ENCODE results near the gene RXFP4. TPM values are rescaled to one million over a fixed set of nuclear protein-coding genes. Genes with fewer than 3 reads are reported as not detected.

RXFP4 gene
- total RNA-seq, 1 donor from 2014 or later: not detected

DNA sequence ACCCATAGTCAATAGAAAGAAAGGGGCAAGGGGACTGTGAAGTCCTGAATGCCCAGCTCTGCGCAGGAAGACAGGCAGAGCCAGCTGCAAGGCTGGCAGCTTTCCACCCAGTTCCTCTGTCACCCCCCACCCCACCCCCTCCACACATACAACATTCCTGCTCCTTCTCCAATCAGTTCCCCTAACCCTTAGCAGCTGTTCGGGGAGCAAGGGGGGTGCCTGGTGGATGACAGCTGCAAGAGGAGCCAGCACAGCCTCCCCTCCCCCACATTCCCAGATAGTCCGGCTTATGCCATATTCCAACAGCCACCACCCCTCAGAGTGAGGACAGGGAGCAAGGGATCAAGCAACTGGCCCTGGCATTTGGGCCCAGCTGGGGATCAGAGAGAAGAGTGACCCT is 27.2 kb downstream of the RXFP4 start:
- peak overlapping the region; percentile 23 for H3K4me3 Mint-ChIP-seq (ENCODE audit: unreplicated experiment)
- Histone ChIP-seq H3K79me2 (ENCODE audit: insufficient read depth, low read length) (peaks cover 88% of the 10 kb centered on the region), H3K36me3 (ENCODE audit: insufficient read depth, low read length) (peaks cover 49% of the 10 kb centered on the region), H2AFZ (ENCODE audit: low read depth, low read length) (no peak overlapping the region), H3K4me2 (ENCODE audit: low read length) (peak overlapping the region; percentile 39), H4K20me1 (ENCODE audit: insufficient read depth, low read length) (peaks cover 89% of the 10 kb centered on the region), H3K9ac (ENCODE audit: low read length) (peak overlapping the region; percentile 38), H3K27me3 (ENCODE audit: insufficient read depth, low read length) (no peaks in the 10 kb centered on the region), H3K4me3 (ENCODE audit: insufficient read depth, low read depth, low read length) (no peak overlapping the region), H3K9me3 (ENCODE audit: insufficient read depth, low read depth, low read length) (no peaks in the 10 kb centered on the region), H3K27ac (ENCODE audit: low read depth, low read length) (peak overlapping the region; percentile 14), H3K4me1 (ENCODE audit: insufficient read depth, low read length) (peaks cover 46% of the 10 kb centered on the region)
- no peaks in the 10 kb centered on the region for H3K27me3 Mint-ChIP-seq (ENCODE audit: low read depth, unreplicated experiment)
- no peaks in the 10 kb centered on the region for H3K9me3 Mint-ChIP-seq (ENCODE audit: unreplicated experiment)
- TF ChIP-seq EZH2 (IDR thresholded peaks at IDR 0.05; ENCODE audit: insufficient read depth, low read length) (no peak), CTCF (IDR thresholded peaks at IDR 0.05; ENCODE audit: insufficient read depth, low read depth, low read length) (no peak)
- no peak overlapping the region for H3K27ac Mint-ChIP-seq (ENCODE audit: unreplicated experiment)
- FAIRE-seq: no peak
- H3K4me1 Mint-ChIP-seq (ENCODE audit: low read depth, unreplicated experiment): peaks cover 42% of the 10 kb centered on the region
- peaks cover 28% of the 10 kb centered on the region for H3K36me3 Mint-ChIP-seq (ENCODE audit: low read depth, unreplicated experiment)
- no peak for DNase-seq (ENCODE audit: low read depth)

GRCh38 chr1:155969377-155969791 is 27.9 kb downstream of the RXFP4 start:
- peaks cover 47% of the 10 kb centered on the region for H3K4me1 Mint-ChIP-seq (ENCODE audit: low read depth, unreplicated experiment)
- no peak overlapping the region for H2AFZ ChIP-seq (ENCODE audit: low read depth, low read length)
- no peaks in the 10 kb centered on the region for H3K27me3 Mint-ChIP-seq (ENCODE audit: low read depth, unreplicated experiment)
- no peaks in the 10 kb centered on the region for H3K27me3 ChIP-seq (ENCODE audit: insufficient read depth, low read length)
- H3K4me1 ChIP-seq (ENCODE audit: insufficient read depth, low read length): peaks cover 50% of the 10 kb centered on the region
- H3K4me3 Mint-ChIP-seq (ENCODE audit: unreplicated experiment): no peak overlapping the region
- H3K9me3 ChIP-seq (ENCODE audit: insufficient read depth, low read depth, low read length): no peaks in the 10 kb centered on the region
- TF ChIP-seq CTCF (IDR thresholded peaks at IDR 0.05; ENCODE audit: insufficient read depth, low read depth, low read length) (no peak), EZH2 (IDR thresholded peaks at IDR 0.05; ENCODE audit: insufficient read depth, low read length) (no peak)
- FAIRE-seq: no peak
- no peaks in the 10 kb centered on the region for H3K9me3 Mint-ChIP-seq (ENCODE audit: unreplicated experiment)
- peak overlapping the region; percentile 49 for H3K27ac ChIP-seq (ENCODE audit: low read depth, low read length)
- H3K4me3 ChIP-seq (ENCODE audit: insufficient read depth, low read depth, low read length): no peak overlapping the region
- H3K79me2 ChIP-seq (ENCODE audit: insufficient read depth, low read length): peaks cover 95% of the 10 kb centered on the region
- H3K36me3 Mint-ChIP-seq (ENCODE audit: low read depth, unreplicated experiment): peaks cover 25% of the 10 kb centered on the region
- DNase-seq (ENCODE audit: low read depth): no peak
- peak overlapping the region; percentile 60 for H3K9ac ChIP-seq (ENCODE audit: low read length)
- H4K20me1 ChIP-seq (ENCODE audit: insufficient read depth, low read length): peaks cover 93% of the 10 kb centered on the region
- peak overlapping the region; percentile 66 for H3K27ac Mint-ChIP-seq (ENCODE audit: unreplicated experiment)
- H3K36me3 ChIP-seq (ENCODE audit: insufficient read depth, low read length): peaks cover 46% of the 10 kb centered on the region
- H3K4me2 ChIP-seq (ENCODE audit: low read length): peak overlapping the region; percentile 73

DNA sequence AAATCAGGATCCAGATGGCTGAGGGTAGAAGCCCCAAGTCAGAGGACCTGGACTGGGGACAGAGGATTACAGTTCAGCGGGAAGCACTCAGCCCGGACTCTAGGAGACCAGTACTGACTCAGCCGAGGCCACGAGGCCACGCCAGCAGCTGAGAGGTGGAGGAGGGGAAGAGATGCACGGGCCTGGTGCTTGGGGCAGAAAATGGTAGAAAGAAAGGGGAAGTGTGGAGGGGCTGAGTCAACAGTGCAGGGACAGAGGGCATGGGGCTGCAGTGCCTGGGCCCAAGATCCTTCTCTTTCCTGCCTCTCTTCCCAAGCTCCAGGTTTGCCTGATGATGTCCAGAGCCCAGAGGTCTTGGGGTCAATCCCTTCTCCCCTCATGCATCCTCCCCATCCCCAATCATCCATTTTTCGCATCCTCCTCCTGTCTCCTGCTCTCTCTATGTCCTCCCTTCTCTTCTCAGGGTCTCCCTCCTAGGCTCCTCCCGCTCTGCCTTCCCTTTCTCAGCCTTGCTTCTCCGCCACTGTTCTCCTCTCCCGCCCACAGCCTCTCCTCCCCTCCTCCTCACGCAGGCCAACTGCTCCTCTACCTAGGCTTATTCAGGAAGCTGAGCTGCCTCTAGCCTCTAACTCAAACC is 29.2 kb downstream of the RXFP4 start:
- H3K9me3 ChIP-seq (ENCODE audit: insufficient read depth, low read depth, low read length): no peaks in the 10 kb centered on the region
- Mint-ChIP-seq H3K27ac (ENCODE audit: unreplicated experiment) (peak overlapping the region; percentile 87), H3K36me3 (ENCODE audit: low read depth, unreplicated experiment) (peaks cover 20% of the 10 kb centered on the region), H3K27me3 (ENCODE audit: low read depth, unreplicated experiment) (no peaks in the 10 kb centered on the region), H3K4me1 (ENCODE audit: low read depth, unreplicated experiment) (peaks cover 58% of the 10 kb centered on the region), H3K9me3 (ENCODE audit: unreplicated experiment) (no peaks in the 10 kb centered on the region), H3K4me3 (ENCODE audit: unreplicated experiment) (peak overlapping the region; percentile 66)
- peaks cover 96% of the 10 kb centered on the region for H4K20me1 ChIP-seq (ENCODE audit: insufficient read depth, low read length)
- H3K27me3 ChIP-seq (ENCODE audit: insufficient read depth, low read length): no peaks in the 10 kb centered on the region
- peaks cover 98% of the 10 kb centered on the region for H3K79me2 ChIP-seq (ENCODE audit: insufficient read depth, low read length)
- FAIRE-seq (no peak), DNase-seq (ENCODE audit: low read depth) (peak; percentile 70)
- H3K4me2 ChIP-seq (ENCODE audit: low read length): peak overlapping the region; percentile 73
- H3K27ac ChIP-seq (ENCODE audit: low read depth, low read length): peak overlapping the region; percentile 49
- H2AFZ ChIP-seq (ENCODE audit: low read depth, low read length): peak overlapping the region; percentile 5
- H3K36me3 ChIP-seq (ENCODE audit: insufficient read depth, low read length): peaks cover 33% of the 10 kb centered on the region
- TF ChIP-seq CTCF (IDR thresholded peaks at IDR 0.05; ENCODE audit: insufficient read depth, low read depth, low read length) (no peak), EZH2 (IDR thresholded peaks at IDR 0.05; ENCODE audit: insufficient read depth, low read length) (no peak)
- peaks cover 62% of the 10 kb centered on the region for H3K4me1 ChIP-seq (ENCODE audit: insufficient read depth, low read length)
- H3K4me3 ChIP-seq (ENCODE audit: insufficient read depth, low read depth, low read length): no peak overlapping the region
- peak overlapping the region; percentile 60 for H3K9ac ChIP-seq (ENCODE audit: low read length)

All from astrocyte (in vitro differentiated cells and primary cell).